ENCODE data around the gene SLC22A5. TPM values are rescaled to one million over a fixed set of nuclear protein-coding genes. Genes with fewer than 3 reads are reported as not detected.

The SLC22A5 gene
- total and polyA plus RNA-seq, 10 of the 15 experiments (the other 5 are each of a cell fraction or from before 2014, with no cell fraction given), result 1.1 to 4.4 (median 2.3) TPM

- no peaks in the 10 kb centered on the region for H3K79me2 ChIP-seq (ENCODE audit: control insufficient read depth, insufficient read depth, low read length)
- DNase-seq (ENCODE audit: low read depth, low spot score) (no peak), ATAC-seq (no peak), FAIRE-seq (no peak)
- no peaks in the 10 kb centered on the region for H3K36me3 ChIP-seq (ENCODE audit: control insufficient read depth in 2 of 2, insufficient read depth in 2 of 2, low read length in 1 of 2)
- no peak overlapping the region for H3K4me3 ChIP-seq
- no peak overlapping the region for H3K27ac ChIP-seq (ENCODE audit: control insufficient read depth, insufficient read depth)
- no peaks in the 10 kb centered on the region for H3K4me1 ChIP-seq (ENCODE audit: control insufficient read depth, insufficient read depth, low read length)
- RAD21 ChIA-PET (ENCODE audit: unreplicated experiment), result no interaction called here
- SMC1A ChIA-PET (ENCODE audit: uncharacterized antibody, unreplicated experiment), result interaction anchor here (0.6 to 1.3 kb wide), 2 partner anchors 24 to 373 kb away, joined by 3 read pairs; no protein-coding TSS in a partner anchor
- intact Hi-C loops (cut with micrococcal nuclease; ENCODE audit: unreplicated experiment), result loop anchor here (10.0 kb wide), 1 partner anchor 215 kb away; no protein-coding TSS in a partner anchor
- POLR2A ChIA-PET, result no interaction called here
- no TSS peak for BruUV-seq (replicated peaks)
- no peak for TF ChIP-seq DPF2 (IDR thresholded peaks at IDR 0.05)
- TF ChIP-seq CBX3 (IDR thresholded peaks at IDR 0.05; ENCODE audit: borderline replicate concordance, low read depth), result no peak
- no peak for TF ChIP-seq KDM1A (IDR thresholded peaks at IDR 0.05; ENCODE audit: borderline replicate concordance)
- no peak for TF ChIP-seq FOXK2 (IDR thresholded peaks at IDR 0.05)
- TF ChIP-seq GABPA (IDR thresholded peaks at IDR 0.05; ENCODE audit: low read depth), result no peak
- CTCF ChIA-PET, result interaction anchor here (1.9 to 22.4 kb wide), 3 partner anchors 121 to 199 kb away, joined by 10 to 481 read pairs (median 13); no protein-coding TSS in a partner anchor
- no peaks in the 10 kb centered on the region for H4K20me1 ChIP-seq (ENCODE audit: control insufficient read depth, insufficient read depth)
- no peaks in the 10 kb centered on the region for H3K9me3 ChIP-seq (replicated peaks; ENCODE audit: control insufficient read depth, insufficient read depth, low read length)
- in situ Hi-C loops (cut with MboI), result loop anchor here (10.0 kb wide), 1 partner anchor 115 kb away; the partner anchor contains the start of gene IRF1
- no peak overlapping the region for H3K4me2 ChIP-seq (ENCODE audit: control insufficient read depth, insufficient read depth)
- H3K9ac ChIP-seq (ENCODE audit: control insufficient read depth, insufficient read depth, low read length), result no peak overlapping the region
- H2AFZ ChIP-seq (ENCODE audit: control insufficient read depth, low read depth, low read length), result no peak overlapping the region
- WGBS (ENCODE audit: insufficient coverage, insufficient replicate concordance, low lambda C conversion rate, missing lambda C conversion rate), result 89% methylated on average over 6 of the region's 6 CpGs
- no peaks in the 10 kb centered on the region for H3K27me3 ChIP-seq (replicated peaks in 1 of 2; ENCODE audit: control insufficient read depth in 2 of 2, insufficient read depth in 2 of 2, low read length in 1 of 2)
Measured at GRCh38 chr5:132380047-132380446, 10.5 kb downstream of the SLC22A5 start.

GRCh38 chr5:132380741-132381140 is 11.2 kb downstream of the SLC22A5 start:
- H3K4me1 ChIP-seq (ENCODE audit: control insufficient read depth, insufficient read depth, low read length), result peaks cover 4% of the 10 kb centered on the region
- no peak overlapping the region for H3K4me3 ChIP-seq
- CTCF ChIA-PET, result interaction anchor here (1.1 to 22.4 kb wide), 5 partner anchors 12 to 200 kb away, joined by 3 to 481 read pairs (median 10); partner anchors contain the start of gene SLC22A5
- DNase-seq (ENCODE audit: low read depth, low spot score) (no peak), ATAC-seq (no peak), FAIRE-seq (no peak)
- intact Hi-C loops (cut with micrococcal nuclease; ENCODE audit: unreplicated experiment) (loop anchor here (10.0 kb wide), 1 partner anchor 214 kb away; no protein-coding TSS in a partner anchor), in situ Hi-C loops (cut with MboI) (loop anchor here (10.0 kb wide), 1 partner anchor 114 kb away; the partner anchor contains the start of gene IRF1)
- H3K9ac ChIP-seq (ENCODE audit: control insufficient read depth, insufficient read depth, low read length), result no peak overlapping the region
- no peaks in the 10 kb centered on the region; a peak in 1 of 4 replicates for H3K36me3 ChIP-seq (ENCODE audit: control insufficient read depth in 2 of 2, insufficient read depth in 2 of 2, low read length in 1 of 2)
- SMC1A ChIA-PET (ENCODE audit: uncharacterized antibody, unreplicated experiment), result interaction anchor here (1.3 to 1.6 kb wide), 2 partner anchors 24 to 202 kb away, joined by 3 to 5 read pairs; no protein-coding TSS in a partner anchor
- no peak overlapping the region for H2AFZ ChIP-seq (ENCODE audit: control insufficient read depth, low read depth, low read length)
- no peaks in the 10 kb centered on the region for H3K9me3 ChIP-seq (replicated peaks; ENCODE audit: control insufficient read depth, insufficient read depth, low read length)
- H4K20me1 ChIP-seq (ENCODE audit: control insufficient read depth, insufficient read depth), result no peaks in the 10 kb centered on the region
- POLR2A ChIA-PET, result no interaction called here
- H3K27me3 ChIP-seq (replicated peaks in 1 of 2; ENCODE audit: control insufficient read depth in 2 of 2, insufficient read depth in 2 of 2, low read length in 1 of 2), result no peaks in the 10 kb centered on the region
- H3K27ac ChIP-seq (ENCODE audit: control insufficient read depth, insufficient read depth), result no peak overlapping the region
- WGBS (ENCODE audit: insufficient coverage, insufficient replicate concordance, low lambda C conversion rate, missing lambda C conversion rate), result 62% methylated on average over 2 of the region's 2 CpGs
- no peak overlapping the region for H3K4me2 ChIP-seq (ENCODE audit: control insufficient read depth, insufficient read depth)
- no TSS peak for BruUV-seq (replicated peaks)
- H3K79me2 ChIP-seq (ENCODE audit: control insufficient read depth, insufficient read depth, low read length), result no peaks in the 10 kb centered on the region
- RAD21 ChIA-PET (ENCODE audit: unreplicated experiment), result interaction anchor here (0.8 to 1.5 kb wide), 2 partner anchors 23 to 143 kb away, joined by 3 to 6 read pairs; no protein-coding TSS in a partner anchor
- TF ChIP-seq SUZ12 (IDR thresholded peaks at IDR 0.05; ENCODE audit: unreplicated experiment) (no peak), FOXM1 (IDR thresholded peaks at IDR 0.05; ENCODE audit: low read depth, low read length) (no peak), SP1 (IDR thresholded peaks at IDR 0.05; ENCODE audit: low read depth, low read length) (no peak), EZH2 (IDR thresholded peaks at IDR 0.05; ENCODE audit: borderline replicate concordance, control insufficient read depth, low read depth, low read length) (no peak), ZZZ3 (IDR thresholded peaks at IDR 0.05; ENCODE audit: control insufficient read depth, insufficient read length, low read depth) (no peak), TCF12 (IDR thresholded peaks at IDR 0.05; ENCODE audit: low read depth, low read length) (no peak), CBX5 (IDR thresholded peaks at IDR 0.05; ENCODE audit: low read depth) (no peak), SIN3A (IDR thresholded peaks at IDR 0.05; ENCODE audit: low read depth, low read length) (no peak), JUNB (IDR thresholded peaks at IDR 0.05) (no peak), CREM (IDR thresholded peaks at IDR 0.05; ENCODE audit: low read depth) (no peak), CBFB (IDR thresholded peaks at IDR 0.05; ENCODE audit: low read depth) (no peak), IKZF1 (conservative IDR thresholded peaks at IDR 0.05) (no peak), ATF7 (IDR thresholded peaks at IDR 0.05; ENCODE audit: low read depth) (no peak), ZNF274 (IDR thresholded peaks at IDR 0.05; ENCODE audit: insufficient read depth, insufficient read length) (no peak), NBN (IDR thresholded peaks at IDR 0.05) (no peak), SUPT20H (IDR thresholded peaks at IDR 0.05; ENCODE audit: borderline replicate concordance, control insufficient read depth, low read depth, low read length) (no peak)

All from GM12878 (cell line).